ENCODE data around the gene YJEFN3. TPM values are rescaled to one million over a fixed set of nuclear protein-coding genes. Genes with fewer than 3 reads are reported as not detected.
A peak's percentile ranks its signal among the peaks of the same experiment; 100 is the strongest.

Gene YJEFN3
- total and polyA plus RNA-seq, 8 donors = 0.43 to 117 (median 3.3) TPM

DNA sequence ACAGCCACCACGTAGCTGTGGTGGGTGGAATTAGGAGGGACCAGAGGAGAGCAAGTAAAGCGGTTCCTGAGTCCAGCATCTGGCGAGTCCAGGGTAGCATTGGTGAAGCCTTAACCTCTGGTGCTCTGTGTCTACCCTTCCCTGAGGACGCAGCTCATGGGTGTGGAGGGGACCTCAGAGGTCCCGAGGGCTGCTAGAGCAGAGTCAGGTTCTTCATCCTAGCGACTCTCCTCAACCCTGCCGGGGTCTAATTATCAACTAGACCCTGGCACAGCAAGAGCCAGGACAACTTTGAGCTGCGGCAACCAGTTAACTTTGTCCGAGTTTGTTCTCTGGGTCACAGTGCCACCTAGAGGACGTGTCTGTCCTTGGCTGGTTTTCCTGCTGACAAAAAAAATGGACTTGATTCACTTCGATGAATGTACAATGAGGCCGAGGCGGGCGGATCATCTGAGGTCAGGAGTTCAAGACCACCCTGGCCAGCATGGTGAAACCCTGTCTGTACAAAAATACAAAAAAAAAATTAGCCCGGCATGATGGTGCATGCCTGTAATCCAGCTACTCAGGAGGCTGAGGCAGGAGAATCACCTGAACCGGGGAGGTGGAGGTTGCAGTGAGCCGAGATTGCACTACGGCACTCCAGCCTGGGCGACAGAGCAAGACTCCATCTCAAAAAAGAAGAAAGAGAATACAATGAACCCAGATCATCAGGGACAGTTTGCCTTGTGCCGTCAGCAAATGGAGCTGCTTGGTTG lies 38.3 kb upstream of the YJEFN3 start:
- WGBS, 5 donors = 24 to 28% (median 25%) methylated on average over 20 of the region's 20 CpGs

GRCh38 chr19:19491321-19492025 lies 37.2 kb upstream of the YJEFN3 start:
- TF ChIP-seq, protein P1, sequence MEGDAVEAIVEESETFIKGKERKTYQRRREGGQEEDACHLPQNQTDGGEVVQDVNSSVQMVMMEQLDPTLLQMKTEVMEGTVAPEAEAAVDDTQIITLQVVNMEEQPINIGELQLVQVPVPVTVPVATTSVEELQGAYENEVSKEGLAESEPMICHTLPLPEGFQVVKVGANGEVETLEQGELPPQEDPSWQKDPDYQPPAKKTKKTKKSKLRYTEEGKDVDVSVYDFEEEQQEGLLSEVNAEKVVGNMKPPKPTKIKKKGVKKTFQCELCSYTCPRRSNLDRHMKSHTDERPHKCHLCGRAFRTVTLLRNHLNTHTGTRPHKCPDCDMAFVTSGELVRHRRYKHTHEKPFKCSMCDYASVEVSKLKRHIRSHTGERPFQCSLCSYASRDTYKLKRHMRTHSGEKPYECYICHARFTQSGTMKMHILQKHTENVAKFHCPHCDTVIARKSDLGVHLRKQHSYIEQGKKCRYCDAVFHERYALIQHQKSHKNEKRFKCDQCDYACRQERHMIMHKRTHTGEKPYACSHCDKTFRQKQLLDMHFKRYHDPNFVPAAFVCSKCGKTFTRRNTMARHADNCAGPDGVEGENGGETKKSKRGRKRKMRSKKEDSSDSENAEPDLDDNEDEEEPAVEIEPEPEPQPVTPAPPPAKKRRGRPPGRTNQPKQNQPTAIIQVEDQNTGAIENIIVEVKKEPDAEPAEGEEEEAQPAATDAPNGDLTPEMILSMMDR (IDR thresholded peaks at IDR 0.05) = no peak
- no peak for TF ChIP-seq EP300 (IDR thresholded peaks at IDR 0.05)
- TF ChIP-seq POLR2AphosphoS5 (IDR thresholded peaks at IDR 0.05) = no peak
- TF ChIP-seq POLR2A (IDR thresholded peaks at IDR 0.05) = no peak
- no peak overlapping the region for H3K4me3 ChIP-seq
- no peak overlapping the region for H3K27ac ChIP-seq
- H3K4me1 ChIP-seq = peaks cover 38 to 44% (median 39%) of the 10 kb centered on the region in 4 donors
- H3K36me3 ChIP-seq = peaks cover 24 to 64% (median 52%) of the 10 kb centered on the region in 4 donors
- H3K27me3 ChIP-seq = no peaks in the 10 kb centered on the region
- no peaks in the 10 kb centered on the region for H3K9me3 ChIP-seq
- DNase-seq = no peak
- intact Hi-C loops (cut with DNase I; ENCODE audit: low total_unique reads) = no loop called here
- 81 to 89% (median 85%) methylated on average over 11 to 15 of the region's 15 CpGs for WGBS, 5 donors

More for the DNA sequence above, 38.3 kb upstream of the YJEFN3 start:
- Histone ChIP-seq H3K4me1 (peaks cover 39 to 49% (median 42%) of the 10 kb centered on the region in 4 donors), H3K9me3 (no peaks in the 10 kb centered on the region), H3K27ac (peak overlapping the region; percentile 53 to 83 (median 74)), H3K4me3 (no peak overlapping the region), H3K27me3 (no peaks in the 10 kb centered on the region), H3K36me3 (peaks cover 14 to 58% (median 46%) of the 10 kb centered on the region in 4 donors)
- peak; percentile 79 to 95 for DNase-seq
- TF ChIP-seq POLR2AphosphoS5 (IDR thresholded peaks at IDR 0.05) = peak in 1 of 3 donors; percentile 46
- no peak for TF ChIP-seq EP300 (IDR thresholded peaks at IDR 0.05)
- TF ChIP-seq, protein P1 (IDR thresholded peaks at IDR 0.05) = peak in 5 of 7 experiments; percentile 77 to 88 (median 84)
- no peak for TF ChIP-seq POLR2A (IDR thresholded peaks at IDR 0.05)
- intact Hi-C loops (cut with DNase I; ENCODE audit: low total_unique reads) = no loop called here

DNA sequence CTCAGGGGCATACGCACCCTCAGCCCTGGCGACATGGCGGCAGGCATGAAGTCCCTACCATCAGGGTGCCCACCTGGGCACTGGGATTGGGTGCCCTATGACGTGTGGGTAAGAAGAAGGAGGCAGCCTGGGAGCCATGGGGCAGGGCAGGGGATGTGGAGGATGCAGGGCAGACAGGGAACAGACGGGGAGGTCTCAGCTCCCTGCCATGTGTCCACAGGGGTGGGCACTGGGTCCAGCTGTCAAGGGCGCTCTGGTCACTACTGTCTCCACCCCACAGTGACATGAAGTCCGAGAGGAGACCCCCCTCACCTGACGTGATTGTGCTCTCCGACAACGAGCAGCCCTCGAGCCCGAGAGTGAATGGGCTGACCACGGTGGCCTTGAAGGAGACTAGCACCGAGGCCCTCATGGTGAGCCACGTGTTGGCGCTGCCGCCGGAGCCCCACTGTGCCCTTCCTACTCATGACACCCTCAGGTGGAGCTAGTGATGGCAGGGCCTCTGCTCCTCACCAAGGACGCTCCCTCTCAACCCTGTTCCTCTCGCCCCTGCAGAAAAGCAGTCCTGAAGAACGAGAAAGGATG lies 36.6 kb upstream of the YJEFN3 start:
- Histone ChIP-seq H3K36me3 (peaks cover 29 to 64% (median 58%) of the 10 kb centered on the region in 4 donors), H3K27ac (no peak overlapping the region), H3K9me3 (no peaks in the 10 kb centered on the region), H3K4me1 (peaks cover 32 to 37% (median 36%) of the 10 kb centered on the region in 4 donors), H3K27me3 (no peaks in the 10 kb centered on the region), H3K4me3 (no peak overlapping the region)
- TF ChIP-seq, protein P1 (IDR thresholded peaks at IDR 0.05) = no peak
- no peak for TF ChIP-seq EP300 (IDR thresholded peaks at IDR 0.05)
- no peak for TF ChIP-seq POLR2A (IDR thresholded peaks at IDR 0.05)
- no peak for TF ChIP-seq POLR2AphosphoS5 (IDR thresholded peaks at IDR 0.05)
- no peak for DNase-seq
- WGBS, 5 donors = 86 to 94% (median 88%) methylated on average over 13 to 21 of the region's 21 CpGs
- intact Hi-C loops (cut with DNase I; ENCODE audit: low total_unique reads) = no loop called here

DNA sequence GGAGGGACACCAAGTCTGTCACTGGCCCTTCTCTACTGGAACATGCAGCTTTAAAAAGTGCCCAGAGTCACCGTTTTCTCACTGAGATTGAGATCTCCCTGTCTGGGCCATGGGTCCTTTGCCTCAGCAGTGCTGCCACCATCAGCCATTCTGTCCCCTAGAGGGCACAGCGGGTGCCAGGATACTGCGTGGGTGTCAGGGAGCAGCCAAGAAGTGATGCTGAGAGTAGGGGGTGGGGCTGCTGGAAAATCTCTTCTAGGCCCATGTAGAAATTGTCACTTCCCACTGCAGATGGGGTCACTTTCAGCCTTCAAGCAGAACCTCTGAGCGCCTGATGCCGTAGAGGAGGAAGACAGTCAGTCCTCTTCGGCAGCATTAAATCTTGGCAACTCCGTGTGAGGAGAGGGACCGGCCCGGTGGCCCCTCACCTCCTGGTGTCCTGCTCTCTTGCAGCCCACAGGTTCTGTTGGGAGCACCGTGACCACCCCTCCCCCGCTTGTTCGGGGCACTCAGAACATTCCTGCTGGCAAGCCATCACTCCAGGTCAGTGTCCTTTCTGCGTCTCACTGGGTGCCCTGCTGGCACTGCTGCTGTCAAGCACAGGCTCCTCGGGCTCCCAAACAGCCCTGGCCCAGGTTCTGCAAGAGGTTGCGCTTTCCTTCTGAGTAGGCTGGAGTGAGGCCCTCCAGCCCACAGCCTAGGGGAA lies 34.7 kb upstream of the YJEFN3 start:
- Histone ChIP-seq H3K27ac (no peak overlapping the region), H3K4me1 (peaks cover 13 to 19% (median 18%) of the 10 kb centered on the region in 4 donors), H3K4me3 (no peak overlapping the region), H3K9me3 (no peaks in the 10 kb centered on the region), H3K36me3 (peaks cover 42 to 82% (median 77%) of the 10 kb centered on the region in 4 donors), H3K27me3 (no peaks in the 10 kb centered on the region)
- TF ChIP-seq POLR2AphosphoS5 (IDR thresholded peaks at IDR 0.05) = no peak
- TF ChIP-seq EP300 (IDR thresholded peaks at IDR 0.05) = no peak
- TF ChIP-seq POLR2A (IDR thresholded peaks at IDR 0.05) = no peak
- TF ChIP-seq, protein P1 (IDR thresholded peaks at IDR 0.05) = no peak
- no peak for DNase-seq
- WGBS, 5 donors = 82 to 89% (median 87%) methylated on average over 12 to 15 of the region's 15 CpGs
- intact Hi-C loops (cut with DNase I; ENCODE audit: low total_unique reads) = no loop called here
